ENCODE data around the gene DACH2.

DACH2 gene

DNA sequence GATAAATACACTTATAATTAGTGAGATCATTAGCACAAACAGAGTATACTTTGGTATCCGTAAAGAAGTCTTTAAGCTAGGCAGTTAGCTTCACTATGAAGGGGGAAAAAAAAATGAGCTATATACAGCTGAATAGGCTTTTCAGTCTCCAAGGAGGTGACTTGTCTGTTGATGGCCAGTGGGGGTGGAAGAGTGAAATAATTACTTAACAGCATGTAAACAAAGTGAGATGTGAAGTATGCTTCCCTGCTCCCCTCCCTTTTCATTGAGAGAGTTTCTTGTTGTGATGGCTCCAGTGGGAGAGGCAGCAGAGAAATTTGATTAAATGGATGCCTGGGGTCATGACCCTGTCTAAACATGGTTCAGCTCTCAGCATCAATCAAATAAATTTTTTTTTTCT lies 180.9 kb downstream of the DACH2 start:
- no peak for DNase-seq

DNA sequence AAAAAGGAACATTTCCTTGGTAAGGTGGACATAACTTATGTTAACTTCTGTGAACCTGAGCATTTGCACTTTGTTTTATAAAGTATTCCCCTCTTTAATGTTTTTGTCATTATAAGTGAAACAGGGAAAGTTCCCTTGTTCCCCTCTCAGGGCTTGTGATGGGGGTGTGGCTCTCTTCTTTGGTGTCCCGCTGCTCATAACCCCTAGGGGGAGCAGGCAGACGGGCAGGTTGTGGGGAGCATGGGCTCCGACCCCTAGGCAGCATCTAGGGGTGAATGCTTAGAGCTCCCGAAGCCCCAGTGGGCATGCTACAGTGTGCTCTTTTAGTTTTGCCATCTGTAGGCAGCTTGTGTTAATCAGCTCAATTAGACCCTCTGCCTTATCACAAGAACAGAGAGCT lies 200.4 kb downstream of the DACH2 start:
- no peak for DNase-seq

DNA sequence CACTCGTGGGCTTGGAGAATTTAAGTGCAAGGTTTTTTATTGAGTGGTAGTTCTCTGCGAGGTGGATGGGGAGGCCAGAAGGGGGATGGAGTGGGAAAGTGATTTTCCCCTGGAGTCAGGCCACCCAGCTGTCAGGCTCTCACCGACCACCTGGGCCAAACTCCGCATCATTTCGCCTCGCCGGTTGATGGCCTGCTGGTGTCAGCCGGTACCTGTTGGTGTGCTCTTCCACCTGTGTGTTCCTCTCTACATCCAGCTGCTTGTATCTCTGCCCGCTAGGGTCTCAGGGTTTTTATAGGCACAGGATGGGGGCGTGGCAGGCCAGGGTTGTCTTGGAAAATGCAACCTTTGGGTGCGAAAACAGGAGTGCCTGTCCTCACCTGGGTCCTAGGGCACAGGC lies 200.9 kb downstream of the DACH2 start:
- no peak for DNase-seq

DNA sequence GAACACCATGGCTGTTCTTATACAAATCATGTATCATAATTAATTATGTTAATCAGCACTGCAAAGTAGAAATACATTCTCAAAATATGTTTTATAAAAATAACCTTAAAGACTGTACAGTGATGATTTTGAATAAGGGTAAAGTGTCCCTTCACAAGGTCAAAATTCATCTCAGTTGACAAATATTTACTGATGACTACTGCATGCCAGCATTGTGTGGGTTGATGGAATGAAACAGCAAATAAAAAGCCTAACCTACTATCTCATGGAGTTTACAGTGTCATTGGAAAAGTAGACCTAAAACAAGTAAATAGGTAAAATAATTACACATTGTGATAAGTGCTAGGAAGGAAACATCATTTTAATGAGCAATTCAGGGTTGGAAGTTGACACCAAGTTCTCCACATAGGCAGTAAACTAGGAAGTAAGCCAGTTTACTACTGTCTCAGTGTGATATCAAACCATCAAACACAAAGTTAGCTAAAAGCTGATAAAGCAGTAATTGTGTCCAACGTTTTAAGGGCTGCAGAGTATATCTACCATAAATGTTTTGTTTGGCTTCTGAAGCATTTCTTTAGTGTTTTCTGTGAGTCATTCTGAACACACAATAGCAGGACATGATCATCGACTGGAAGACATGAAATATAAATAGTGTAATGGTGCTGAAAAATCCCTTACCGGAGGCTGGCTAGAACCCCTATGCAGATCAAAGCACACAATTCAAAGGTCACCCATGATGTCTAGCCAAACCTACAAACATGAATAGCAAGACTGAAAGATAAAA lies 221.8 kb downstream of the DACH2 start:
- no peak for DNase-seq

DNA sequence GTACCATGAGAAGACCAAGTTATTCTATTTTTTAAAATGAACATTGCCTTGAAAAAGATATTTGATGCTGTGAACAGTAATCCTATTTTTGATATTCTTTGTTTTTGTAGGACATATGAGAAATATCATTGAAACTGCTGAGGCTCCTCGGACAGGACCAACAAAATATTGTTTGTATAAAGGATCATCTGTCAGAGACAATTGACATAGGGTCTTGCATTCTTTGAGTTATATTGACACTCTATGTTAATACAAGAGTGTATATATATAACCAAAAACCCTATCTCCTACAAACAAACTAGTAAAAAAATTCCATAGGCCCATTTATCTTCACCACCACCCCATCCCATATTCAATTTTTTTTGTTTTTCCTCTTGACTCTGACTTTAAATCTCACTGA lies 222.7 kb downstream of the DACH2 start:
- no peak for DNase-seq

DNA sequence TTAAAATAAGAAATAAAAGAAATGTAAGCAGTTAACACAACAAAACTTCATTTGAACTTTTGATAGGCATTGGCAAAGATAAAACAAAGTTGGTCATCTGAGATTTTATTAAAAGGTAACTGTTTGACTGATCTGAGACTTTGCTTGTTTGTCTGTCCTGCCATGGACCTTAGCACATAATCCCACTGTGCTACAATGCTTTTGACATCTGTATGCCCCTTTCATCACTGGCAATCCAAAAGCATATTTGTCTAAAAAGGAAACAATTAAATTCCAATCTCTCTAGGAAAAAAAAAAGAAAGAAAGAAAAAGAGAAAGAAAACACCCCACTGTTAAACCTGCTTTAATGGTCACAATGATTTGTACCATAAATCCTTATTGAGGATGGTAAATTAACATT lies 231.0 kb downstream of the DACH2 start:
- no peak for DNase-seq

DNA sequence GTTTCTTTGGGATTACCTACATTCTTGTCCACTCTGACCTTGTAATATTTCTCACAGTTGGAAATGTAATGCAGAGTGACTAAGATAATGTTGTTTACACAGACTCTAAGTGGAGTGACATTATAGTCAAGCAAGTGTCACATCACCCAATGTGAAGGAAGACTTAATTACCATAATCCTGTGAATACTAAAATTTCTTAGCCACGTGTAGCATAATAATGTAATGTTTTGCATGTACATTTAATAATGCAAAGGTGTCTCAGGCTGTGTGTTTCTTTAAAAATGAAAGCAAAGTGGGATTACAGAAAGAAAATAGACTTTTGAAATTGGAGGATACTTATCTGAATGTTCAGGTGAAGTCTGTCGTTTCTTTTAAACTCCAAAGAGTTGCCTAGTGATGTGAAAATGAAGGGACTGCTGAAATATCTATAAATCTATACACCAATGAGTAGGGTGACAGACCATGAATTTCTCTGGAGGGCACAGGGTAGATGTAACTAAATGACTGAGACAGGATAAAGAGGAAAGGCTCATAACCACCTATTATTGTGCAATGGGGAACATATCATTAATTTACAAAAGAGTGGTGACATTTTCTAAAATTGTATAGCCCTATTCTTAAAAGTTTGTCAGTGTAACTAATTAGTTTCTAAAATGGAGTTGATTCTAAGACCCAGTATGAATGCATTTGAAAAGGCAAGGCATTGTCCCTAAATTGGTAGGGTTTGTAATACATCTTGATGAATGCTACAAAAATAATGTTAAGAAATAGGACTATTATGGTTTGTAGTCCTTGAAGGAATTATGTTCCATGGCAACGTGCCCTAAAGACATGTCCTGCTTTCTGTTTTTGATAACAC lies 235.7 kb downstream of the DACH2 start:
- DNase-seq: no peak

DNA sequence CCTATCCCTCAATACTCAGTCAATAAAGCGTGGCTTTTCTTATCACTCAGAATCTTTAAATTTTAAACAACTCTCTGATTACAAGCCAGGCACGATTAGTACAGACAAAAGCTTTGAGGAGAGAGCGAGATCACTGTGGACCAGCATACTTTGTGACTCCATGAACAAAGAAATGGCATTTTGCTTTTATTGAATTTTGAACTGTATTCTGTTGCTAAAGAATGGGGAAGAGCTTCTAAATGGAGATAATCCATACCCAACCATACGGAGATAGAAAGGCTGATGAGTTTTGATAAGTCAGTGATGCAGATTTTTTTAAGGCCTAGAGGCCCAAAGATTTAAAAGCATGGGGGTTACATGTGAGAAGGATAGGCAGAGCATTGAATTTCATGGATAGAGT lies 259.1 kb downstream of the DACH2 start:
- DNase-seq: no peak

DNA sequence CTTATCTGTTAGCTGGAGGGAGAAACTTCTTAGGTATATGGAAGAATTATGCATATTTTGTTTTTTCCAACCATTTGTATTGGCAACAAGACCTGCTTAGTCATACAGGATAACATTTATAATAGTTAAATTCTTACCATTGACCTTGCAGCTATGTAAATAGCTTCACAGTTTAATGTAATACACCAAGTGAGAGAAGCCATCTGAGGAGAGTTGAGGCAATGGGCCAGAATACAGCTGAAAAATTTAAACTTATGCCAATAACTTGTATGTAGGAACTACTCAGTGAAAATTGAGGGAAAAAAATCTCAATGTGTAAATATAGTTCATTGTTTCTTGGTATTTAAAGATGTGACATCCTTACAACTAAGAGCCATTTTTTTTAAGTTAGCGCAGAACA lies 273.5 kb downstream of the DACH2 start:
- DNase-seq: no peak

DNA sequence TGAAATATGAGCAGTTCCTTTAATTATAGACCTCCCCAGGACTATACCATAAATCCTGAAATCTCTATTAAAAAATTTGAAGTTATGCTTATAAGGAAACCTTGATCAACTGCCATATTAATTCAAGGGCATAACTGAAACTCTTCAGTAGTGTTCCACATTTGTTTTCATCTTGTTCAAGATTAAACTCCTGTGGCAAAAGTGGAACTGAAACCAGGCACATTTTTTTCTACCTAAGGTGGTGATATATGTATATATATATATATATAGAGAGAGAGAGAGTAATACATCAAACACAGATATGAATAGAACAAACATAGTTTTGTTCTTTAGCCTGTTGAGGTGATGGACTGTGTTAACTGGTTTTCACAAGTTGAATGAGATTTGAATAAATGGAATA lies 287.9 kb downstream of the DACH2 start:
- DNase-seq: no peak

DNA sequence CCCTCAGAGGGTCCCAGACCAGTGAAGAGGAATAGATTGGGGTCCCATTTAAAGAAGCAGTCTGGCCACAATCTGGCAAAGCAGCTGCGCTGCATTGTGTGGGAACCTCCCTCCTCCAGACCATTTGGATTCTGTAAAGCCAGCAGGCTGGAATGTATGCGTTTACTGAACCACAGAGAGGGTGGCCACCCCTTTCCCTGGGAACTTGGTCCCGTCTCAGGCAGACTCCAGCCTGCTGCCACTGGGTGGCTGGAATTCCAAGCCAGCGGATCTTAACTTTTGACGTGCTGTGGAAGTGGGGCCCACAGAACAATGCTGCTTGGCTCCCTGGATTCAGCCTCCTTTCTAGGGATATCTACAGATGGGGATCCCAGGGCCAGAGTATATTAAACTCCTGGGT lies 307.2 kb downstream of the DACH2 start:
- no peak for DNase-seq

DNA sequence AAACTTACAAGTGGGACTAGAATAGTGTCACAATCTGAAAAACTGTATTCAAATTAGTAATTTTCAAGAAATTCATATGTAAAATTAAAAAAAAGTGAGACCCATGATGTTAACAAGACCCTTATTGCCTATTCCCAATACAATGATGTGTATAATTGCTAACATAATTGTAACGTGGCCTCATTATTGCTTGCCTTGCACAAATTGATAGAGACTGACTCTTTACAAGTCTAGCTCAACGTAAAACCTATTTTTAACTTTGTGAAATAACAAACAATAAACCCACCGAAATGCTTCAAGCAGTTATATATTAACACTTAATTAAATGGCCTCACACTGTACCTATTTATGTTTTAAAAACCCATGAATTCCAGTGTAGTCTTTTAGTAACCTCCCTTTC lies 312.5 kb downstream of the DACH2 start:
- no peak for DNase-seq

DNA sequence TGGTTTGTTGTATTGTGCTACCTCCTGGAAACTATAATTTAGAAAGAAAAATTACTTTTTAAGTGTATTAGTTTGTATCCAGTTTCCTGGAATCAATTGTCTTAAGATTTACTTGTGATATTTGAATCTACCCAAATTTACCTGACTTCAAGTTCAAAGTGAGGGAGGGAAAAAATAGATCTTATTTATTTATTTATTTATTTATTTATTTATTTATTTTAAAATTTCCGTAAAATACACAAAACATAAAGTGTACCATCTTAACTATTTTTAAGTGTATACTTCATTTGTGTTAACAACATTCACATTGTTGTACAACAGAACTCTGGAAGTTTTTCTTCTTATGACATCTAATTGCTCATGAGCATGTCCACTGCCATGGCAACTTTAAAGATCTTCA lies 356.0 kb downstream of the DACH2 start:
- DNase-seq: no peak

DNA sequence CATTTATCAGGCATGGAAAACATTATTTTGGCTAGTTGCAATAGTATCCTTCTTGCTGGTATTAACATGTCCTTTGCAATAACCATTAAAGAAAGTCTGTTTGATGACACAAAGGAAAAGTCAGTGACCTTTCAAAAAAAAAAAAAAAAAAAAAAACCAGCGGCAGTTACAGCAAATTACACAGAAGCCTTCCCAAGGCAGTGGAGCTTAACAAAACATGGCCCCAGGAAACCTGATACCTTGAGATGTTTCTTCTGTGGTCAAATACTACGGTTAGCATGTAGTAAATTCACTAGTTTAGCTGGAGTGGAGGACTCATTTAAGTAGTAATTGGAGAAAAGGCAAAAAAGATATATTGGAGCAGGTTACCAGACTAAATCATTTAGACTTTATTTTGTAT lies 359.1 kb downstream of the DACH2 start:
- DNase-seq: no peak

DNA sequence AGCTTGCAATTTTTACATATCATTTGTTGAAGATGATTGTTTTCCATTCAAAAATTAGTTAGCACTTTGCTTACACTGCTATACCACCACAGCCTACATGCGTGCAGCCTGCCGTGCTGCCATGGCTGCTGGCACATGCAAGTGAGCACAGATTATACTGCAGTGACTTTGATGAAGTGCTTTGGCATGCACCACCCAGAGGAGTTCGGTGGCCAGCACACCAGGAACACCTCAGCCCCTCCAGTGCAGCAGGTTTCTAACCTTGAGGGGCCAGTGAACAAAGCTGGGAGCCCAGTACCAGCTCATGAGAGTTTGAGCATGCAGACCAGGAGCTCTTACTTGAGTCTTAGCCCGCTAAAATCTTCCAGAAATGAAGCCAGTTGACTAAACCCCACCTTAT lies 431.5 kb downstream of the DACH2 start:
- DNase-seq: no peak

DNA sequence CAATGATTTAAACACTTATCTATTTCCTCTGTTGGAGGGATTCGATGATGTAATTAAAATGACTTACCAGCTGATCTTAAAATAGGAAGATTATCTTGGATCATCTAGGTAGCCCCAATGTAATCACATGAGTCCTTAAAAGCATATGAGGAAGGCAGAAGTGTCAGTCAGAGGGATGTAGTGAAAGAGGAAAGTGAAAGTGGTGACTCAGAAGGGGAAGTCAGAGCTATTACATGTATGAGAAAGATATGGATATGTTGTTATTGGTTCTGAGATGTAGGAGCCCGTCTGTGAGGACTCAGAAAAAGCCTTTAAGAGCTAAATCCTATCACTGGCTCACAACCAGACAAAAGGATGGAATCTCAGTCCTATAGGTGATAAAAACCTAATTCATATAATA lies 456.4 kb downstream of the DACH2 start:
- no peak for DNase-seq

DNA sequence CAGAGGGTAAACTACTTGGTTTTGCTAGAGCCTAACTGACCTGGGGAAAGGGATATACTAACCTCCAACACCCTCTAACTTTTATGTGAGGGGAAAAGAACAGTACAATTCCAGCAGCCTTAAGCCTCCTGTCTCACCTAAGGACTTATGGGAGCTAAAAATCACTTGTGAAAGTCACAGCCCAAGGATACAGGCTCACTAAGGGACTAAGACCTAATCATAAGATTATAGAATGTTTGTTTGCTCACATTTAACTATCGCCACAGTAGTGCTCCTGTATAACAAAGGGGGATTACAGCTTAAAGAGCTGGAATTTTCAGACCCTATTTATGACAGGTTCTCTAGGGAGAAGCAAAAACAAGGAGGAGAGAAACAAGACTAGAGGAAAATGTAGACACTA lies 548.7 kb downstream of the DACH2 start:
- DNase-seq: no peak

DNA sequence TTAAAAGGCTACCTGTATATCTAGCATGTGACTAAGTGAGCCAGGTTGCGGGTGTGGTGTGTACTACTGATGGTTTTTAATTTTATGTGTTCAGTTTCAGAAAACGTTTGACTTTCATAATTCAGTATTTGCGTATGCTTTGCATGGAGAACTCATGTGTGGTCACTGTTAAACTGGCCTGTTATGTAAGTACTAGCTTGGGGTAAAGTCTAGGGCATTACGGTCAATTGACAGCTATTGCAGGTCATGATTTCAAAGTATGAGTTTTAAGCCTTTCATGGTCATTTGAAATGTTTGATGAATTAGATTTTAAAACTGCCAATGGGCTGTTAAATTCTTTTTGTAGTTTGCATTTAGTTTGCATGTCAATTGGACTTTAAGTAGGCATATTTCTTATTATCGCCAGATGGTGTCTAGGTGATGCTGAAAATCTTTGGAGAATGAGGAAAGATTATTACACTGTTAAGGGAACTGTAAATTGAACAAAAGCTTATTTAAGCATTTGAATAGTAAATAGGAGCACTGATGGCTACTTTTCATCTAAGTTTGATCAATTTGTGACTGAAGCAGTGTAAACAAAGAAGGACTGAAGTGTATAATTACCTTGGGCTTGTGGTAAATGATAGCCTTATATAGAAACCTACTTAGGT lies 563.4 kb downstream of the DACH2 start:
- no peak for DNase-seq

DNA sequence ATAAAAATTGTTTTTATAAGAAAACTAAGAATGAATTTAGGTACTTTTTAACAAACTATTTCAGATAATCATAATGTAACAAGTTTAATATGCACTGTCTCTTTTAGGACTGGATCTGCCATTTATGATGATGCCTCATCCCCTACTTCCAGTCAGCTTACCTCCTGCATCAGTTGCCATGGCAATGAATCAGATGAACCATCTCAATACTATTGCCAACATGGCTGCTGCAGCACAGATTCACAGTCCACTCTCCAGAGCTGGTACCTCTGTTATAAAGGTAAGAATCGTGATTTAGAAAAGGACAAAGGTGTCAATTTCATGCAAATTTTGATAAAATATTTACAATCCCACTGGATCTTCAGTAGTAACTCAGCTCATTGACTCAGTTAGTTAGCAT lies 566.2 kb downstream of the DACH2 start:
- no peak for DNase-seq

DNA sequence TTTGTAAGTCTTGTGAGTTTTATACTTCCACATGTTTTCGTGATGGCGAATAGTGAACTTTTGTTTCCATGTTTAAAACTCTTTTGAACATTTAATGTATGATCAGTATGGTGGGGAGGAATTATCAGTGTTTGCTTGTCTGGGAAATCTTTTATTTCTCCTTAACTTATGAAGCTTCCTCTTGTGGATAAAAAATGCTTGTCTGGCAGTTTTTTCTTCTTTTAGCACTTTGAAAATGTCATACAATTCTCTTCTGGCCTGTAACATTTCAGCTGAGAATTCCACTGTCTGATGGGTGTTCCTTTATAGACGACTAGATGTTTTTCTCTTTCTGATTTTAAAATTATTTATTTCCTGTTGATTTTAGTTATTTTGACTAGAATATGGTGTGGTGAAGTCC lies 576.0 kb downstream of the DACH2 start:
- no peak for DNase-seq

DNA sequence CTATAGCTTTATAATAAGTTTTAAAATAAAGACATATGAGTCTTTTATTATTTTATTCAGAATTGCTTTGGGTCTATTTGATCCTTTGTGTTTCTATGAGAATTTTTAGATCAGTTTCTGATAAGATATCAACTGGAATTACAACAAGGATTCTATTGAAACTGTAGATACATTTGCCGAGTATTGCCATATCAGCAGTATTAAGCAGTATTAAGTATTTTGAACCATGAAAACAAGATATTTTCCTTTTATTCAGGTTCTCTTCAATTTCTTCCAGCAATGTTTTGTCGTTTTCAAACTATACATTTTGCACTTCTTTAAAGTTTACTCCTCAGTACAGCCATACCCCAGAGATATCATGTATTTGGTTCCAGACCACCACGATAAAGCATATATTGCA lies 598.8 kb downstream of the DACH2 start:
- no peak for DNase-seq

DNA sequence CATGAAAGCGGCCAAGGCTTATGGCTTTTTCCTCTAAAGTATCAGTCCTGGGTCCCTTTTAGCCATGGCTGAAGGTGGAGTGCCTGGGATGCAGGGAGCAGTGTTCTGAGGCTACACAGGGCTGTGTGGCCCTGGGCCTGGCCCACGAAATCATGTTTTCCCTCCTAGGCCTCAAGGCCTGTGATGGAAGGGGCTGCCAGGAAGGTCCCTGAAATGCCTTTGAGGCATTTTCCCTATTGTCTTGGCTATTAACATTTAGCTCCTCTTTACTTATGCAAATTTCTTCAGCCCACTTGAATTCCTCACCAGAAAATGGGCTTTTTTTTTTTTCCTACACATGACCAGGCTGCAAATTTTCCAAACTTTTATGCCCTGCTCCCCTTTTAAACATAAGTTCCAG lies 657.0 kb downstream of the DACH2 start:
- no peak for DNase-seq

DNA sequence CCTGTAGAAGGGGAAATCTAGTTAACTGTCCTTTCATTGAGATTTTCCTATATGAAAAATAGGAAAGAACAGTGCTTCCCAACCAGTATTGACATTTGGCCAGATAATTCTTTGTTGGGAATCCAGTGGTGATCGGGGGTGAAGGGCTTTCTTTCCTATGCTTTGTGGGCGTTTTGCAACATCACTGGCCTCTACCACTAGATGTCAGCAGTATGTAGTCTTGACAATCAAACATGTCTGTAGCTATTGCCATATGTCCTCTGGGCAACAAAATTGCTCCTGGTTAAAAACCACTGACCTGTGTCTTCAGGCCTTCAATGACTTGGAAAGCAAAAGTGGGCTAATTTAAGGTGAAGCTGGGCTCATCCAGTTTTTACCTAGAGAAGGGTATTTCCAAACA lies 658.5 kb downstream of the DACH2 start:
- no peak for DNase-seq

DNA sequence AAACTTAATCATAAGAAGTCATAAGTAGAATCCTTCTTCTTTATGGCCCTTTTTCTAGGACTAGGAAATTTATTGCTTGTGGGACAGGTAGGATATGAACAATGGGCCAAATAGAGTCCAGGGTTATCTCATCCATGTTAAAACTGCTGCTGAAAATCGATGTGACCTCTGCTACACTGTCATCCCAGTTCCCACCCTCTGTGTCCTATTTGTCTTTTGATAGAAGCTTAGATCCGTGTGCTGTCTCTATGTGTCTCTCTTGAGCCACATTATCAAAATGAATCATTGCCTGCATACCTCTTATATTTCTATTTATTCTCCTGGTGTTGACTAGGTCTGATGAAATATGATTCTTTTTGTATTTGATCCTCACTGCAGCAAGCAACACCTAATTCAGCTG lies 661.4 kb downstream of the DACH2 start:
- DNase-seq: no peak
